Activated CD4-positive, alpha-beta T cell treated with anti-CD3 and anti-CD28 coated beads for 4 hours (primary cell): ENCODE measurements around the gene UBTFL1.
"Not testable (repeated sequence)": the region's sequence is repeated elsewhere in the genome, so short reads cannot be mapped to it uniquely, and the experiment has no call there.

Source experiments
- DNase-seq, 2 donors: peaks; one replicate each; pipeline ENCODE4 v3.0.0-alpha.2; 2020

The UBTFL1 gene

GRCh38 chr11:90085650-90086049 lies at the start of gene UBTFL1:
UBTFL1 (plus strand) TSS chr11:90085950; CDS start chr11:90085950, 0 bp downstream.
- DNase-seq: not testable (repeated sequence)

GRCh38 chr11:90051591-90052209 lies 34.0 kb upstream of the UBTFL1 start:
- not testable (repeated sequence) for DNase-seq

- DNase-seq: not testable (repeated sequence)
Measured at GRCh38 chr11:90052311-90052710, 33.4 kb upstream of the UBTFL1 start.

- DNase-seq: not testable (repeated sequence)
Measured at GRCh38 chr11:90053545-90053944, 32.2 kb upstream of the UBTFL1 start.

- DNase-seq: not testable (repeated sequence)
Measured at GRCh38 chr11:90088731-90089130, 3.0 kb downstream of the UBTFL1 start.

GRCh38 chr11:90095230-90095924 lies 9.6 kb downstream of the UBTFL1 start:
- DNase-seq: not testable (repeated sequence)

- DNase-seq: not testable (repeated sequence)
Measured at GRCh38 chr11:90098261-90098660, 12.5 kb downstream of the UBTFL1 start.

GRCh38 chr11:90100431-90100830 lies 14.7 kb downstream of the UBTFL1 start:
- DNase-seq: no peak

GRCh38 chr11:90113541-90113940 lies 27.8 kb downstream of the UBTFL1 start:
- no peak for DNase-seq

GRCh38 chr11:90120191-90120590 lies 34.4 kb downstream of the UBTFL1 start:
- DNase-seq: no peak

GRCh38 chr11:90124371-90124770 lies 38.6 kb downstream of the UBTFL1 start:
- no peak for DNase-seq

GRCh38 chr11:90124946-90125345 lies 39.2 kb downstream of the UBTFL1 start:
- DNase-seq: no peak

- no peak for DNase-seq
Measured at GRCh38 chr11:90133560-90134477, 48.1 kb downstream of the UBTFL1 start.

GRCh38 chr11:90134478-90135003 lies 48.8 kb downstream of the UBTFL1 start, which contains the start of gene NAALAD2:
NAALAD2 (plus strand) TSS chr11:90134663; CDS start chr11:90134759, 96 bp downstream.
- no peak for DNase-seq

GRCh38 chr11:90135016-90135415 lies 49.3 kb downstream of the UBTFL1 start:
- DNase-seq: no peak
